Mucosa of descending colon (tissue), 3 donors: ENCODE results near the gene AVPR2. TPM values are rescaled to one million over a fixed set of nuclear protein-coding genes. Genes with fewer than 3 reads are reported as not detected.
A peak's percentile ranks its signal among the peaks of the same experiment; 100 is the strongest.

ENCODE experiments used
- ATAC-seq: fragments of 200-7000 bp; cut with Tn5 transposase; one replicate; pipeline ENCODE4 v1.9.1; 2020; ENCODE audit warnings: mild to moderate bottlenecking, moderate library complexity
- DNase-seq, 3 donors: peaks; one replicate each; pipeline ENCODE4 v3.0.0-alpha.2; 2020
- H3K36me3 ChIP-seq: fragments of 200-600 bp; one replicate; pipeline ENCODE4 v1.8.0; 2021; ENCODE audit warnings: low read depth, mild to moderate bottlenecking
- H3K4me1 ChIP-seq: fragments of 200-600 bp; one replicate; pipeline ENCODE4 v1.8.0; 2021; ENCODE audit warnings: low read depth, mild to moderate bottlenecking
- H3K4me3 ChIP-seq: fragments of 200-600 bp; one replicate; pipeline ENCODE4 v1.8.0; 2021; ENCODE audit warnings: mild to moderate bottlenecking
- H3K9me3 ChIP-seq: fragments of 200-600 bp; one replicate; pipeline ENCODE4 v1.8.0; 2021; ENCODE audit warnings: mild to moderate bottlenecking
- intact Hi-C, 2 donors: fragments of 100-400 bp; cut with DNase I in 1 of 2; cut with micrococcal nuclease in 1 of 2; formaldehyde crosslinking; loops; one replicate each; pipeline versions ENCODE4 v1.11.0 to v1.11.1; 2022; cut with DNase I, micrococcal nuclease
- total RNA-seq, 3 donors: library from RNA; stranded (reverse); fragmentation: NEBNext Ultra II Directional in 2 of 3; extraction: Animal tissue kit (Norgen Biotek cat#: 25700) in 2 of 3; gene quantifications; one replicate each; pipeline versions ENCODE4 v1.2.1 to v1.2.4, GENCODE V29; 2021 to 2023
- TF ChIP-seq, protein P1 (sequence below): fragments of 200-600 bp; IDR thresholded peaks from one replicate; pipeline ENCODE4 v1.8.0; 2022; ENCODE audit warnings: antibody characterized with exemption, mild to moderate bottlenecking
- donor health status: DM: no; HTN: no; CAD: no; lungs with moderate emphysema.
- donor health status: DM: no; HTN: no; CAD: no.
- donor health status: DM: no; HTN: yes; CAD: no.

The AVPR2 gene
- total RNA-seq, 3 donors from 2014 or later: 0.43 to 0.78 (median 0.54) TPM

DNA sequence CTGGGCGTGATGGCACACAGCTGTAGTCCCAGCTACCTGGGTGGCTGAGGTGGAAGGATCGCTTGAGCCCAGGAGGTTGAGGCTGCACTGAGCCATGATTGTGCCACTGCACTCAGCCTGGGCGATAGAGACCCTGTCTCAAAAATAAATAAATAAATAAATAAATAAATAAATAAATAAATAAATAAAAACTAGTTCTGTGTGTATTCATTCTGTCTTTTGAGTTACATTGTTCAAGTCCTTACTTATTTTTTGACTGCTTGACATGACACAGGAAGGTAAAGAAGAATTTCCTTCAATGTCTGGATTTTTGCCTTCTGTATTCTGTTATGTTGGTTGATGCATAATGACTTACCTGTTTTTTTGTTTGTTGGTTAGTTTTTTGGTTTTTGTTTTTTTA, 32.6 kb downstream of the AVPR2 start:
- Histone ChIP-seq H3K4me1 (no peaks in the 10 kb centered on the region), H3K4me3 (no peak overlapping the region), H3K36me3 (no peaks in the 10 kb centered on the region), H3K9me3 (no peaks in the 10 kb centered on the region)
- TF ChIP-seq, protein P1, sequence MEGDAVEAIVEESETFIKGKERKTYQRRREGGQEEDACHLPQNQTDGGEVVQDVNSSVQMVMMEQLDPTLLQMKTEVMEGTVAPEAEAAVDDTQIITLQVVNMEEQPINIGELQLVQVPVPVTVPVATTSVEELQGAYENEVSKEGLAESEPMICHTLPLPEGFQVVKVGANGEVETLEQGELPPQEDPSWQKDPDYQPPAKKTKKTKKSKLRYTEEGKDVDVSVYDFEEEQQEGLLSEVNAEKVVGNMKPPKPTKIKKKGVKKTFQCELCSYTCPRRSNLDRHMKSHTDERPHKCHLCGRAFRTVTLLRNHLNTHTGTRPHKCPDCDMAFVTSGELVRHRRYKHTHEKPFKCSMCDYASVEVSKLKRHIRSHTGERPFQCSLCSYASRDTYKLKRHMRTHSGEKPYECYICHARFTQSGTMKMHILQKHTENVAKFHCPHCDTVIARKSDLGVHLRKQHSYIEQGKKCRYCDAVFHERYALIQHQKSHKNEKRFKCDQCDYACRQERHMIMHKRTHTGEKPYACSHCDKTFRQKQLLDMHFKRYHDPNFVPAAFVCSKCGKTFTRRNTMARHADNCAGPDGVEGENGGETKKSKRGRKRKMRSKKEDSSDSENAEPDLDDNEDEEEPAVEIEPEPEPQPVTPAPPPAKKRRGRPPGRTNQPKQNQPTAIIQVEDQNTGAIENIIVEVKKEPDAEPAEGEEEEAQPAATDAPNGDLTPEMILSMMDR: no peak
- intact Hi-C loops: no loop called here
- DNase-seq (no peak), ATAC-seq (no peak)

DNA sequence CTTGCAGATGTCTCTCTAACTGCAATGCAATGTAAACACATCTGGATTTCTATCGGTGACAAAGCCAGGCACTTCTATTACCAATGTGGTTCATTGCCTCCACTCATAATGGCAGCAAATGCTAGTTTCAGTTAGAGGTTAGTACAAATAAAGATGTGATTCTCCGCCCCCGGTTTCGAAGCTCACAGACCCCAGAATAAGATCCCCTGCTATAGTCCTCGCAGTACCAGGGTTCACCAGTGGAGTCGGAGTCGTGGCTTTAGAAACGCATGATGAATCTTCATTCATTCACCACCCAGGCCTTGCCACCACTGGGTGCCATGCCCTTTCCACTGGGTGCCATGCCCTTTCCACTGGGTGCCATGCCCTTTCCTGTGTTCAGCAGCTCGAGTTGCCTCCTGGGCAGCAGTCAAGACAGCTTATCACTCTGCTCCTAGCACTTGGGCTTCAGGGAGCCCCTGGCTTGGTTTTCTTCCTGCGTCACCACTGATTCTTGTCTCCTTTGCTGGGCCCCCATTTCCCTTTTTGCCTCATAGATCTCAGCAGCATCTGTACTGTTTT, 33.8 kb downstream of the AVPR2 start:
- H3K4me1 ChIP-seq: no peaks in the 10 kb centered on the region
- no peak for ATAC-seq
- H3K9me3 ChIP-seq: no peaks in the 10 kb centered on the region
- TF ChIP-seq, protein P1: no peak
- no peak for DNase-seq
- intact Hi-C loops: no loop called here
- no peaks in the 10 kb centered on the region for H3K36me3 ChIP-seq
- H3K4me3 ChIP-seq: no peak overlapping the region

DNA sequence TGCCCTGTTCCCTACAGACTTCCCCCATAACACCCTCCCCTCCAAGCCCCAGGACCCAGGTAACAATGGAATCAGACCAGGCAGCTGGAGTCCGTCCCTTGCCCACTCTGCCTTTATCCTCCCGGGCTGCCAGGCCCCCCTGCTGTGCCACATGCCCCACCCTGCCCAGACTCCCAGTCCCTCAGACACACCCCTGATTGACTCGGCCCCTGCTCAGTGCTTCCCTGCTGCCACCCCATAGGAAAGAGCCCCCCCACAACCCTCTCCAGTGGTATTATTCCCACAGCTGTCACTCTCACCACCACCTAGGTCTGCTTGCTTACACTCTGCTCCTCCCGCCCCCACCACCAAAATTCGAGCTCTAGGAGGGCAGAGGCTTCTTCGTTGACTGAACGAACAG, 35.1 kb downstream of the AVPR2 start:
- Histone ChIP-seq H3K4me3 (no peak overlapping the region), H3K9me3 (no peaks in the 10 kb centered on the region), H3K4me1 (no peaks in the 10 kb centered on the region), H3K36me3 (no peaks in the 10 kb centered on the region)
- ATAC-seq: no peak
- TF ChIP-seq, protein P1: no peak
- intact Hi-C loops: no loop called here
- DNase-seq: no peak

DNA sequence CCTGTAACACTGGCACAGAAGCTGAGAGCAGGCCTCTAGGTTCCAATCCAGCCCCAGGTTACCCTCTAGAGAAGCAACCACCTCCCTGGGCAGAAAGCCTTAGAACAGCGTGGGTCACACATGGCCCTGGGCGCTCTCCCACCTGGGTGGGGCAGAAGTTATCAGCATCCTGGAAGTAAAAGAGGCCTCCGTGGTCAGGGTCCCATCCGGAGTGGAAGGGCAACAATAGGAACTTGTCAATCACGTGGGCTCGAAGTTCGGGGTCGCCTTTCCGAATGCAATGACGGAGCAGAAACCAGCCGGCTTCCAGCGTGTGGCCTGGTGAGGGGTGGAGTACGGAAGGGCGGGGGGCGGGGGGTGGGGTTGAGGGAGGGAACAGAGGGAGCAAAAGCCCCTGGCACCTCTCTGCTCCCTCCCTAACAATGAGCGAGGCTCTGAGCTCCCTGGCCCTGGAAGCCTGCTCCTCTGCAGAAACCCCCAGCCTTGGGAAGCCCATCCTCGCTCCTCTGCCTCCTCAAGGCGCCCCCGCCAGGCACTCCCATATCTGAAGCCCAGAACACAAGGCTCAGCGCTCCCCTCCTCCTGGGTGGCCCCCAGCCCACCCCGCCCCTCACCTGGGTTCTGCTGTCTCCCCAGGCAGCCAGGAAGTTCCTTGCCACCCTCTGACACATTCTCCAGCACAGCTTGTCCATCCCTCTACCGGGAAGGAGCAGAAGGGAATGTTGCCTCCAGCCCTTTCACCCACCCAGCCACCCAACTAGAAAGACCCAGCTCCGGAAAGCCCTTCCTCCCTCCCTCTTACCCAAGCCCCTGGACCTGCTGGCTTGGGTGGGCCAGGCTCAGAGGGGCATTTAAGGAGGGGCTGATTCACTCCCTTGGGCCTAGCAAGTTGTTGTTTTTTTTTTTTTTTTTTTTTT, 37.1 kb downstream of the AVPR2 start:
- ATAC-seq (no peak), DNase-seq (no peak)
- intact Hi-C loops: no loop called here
- no peaks in the 10 kb centered on the region for H3K36me3 ChIP-seq
- no peaks in the 10 kb centered on the region for H3K9me3 ChIP-seq
- TF ChIP-seq, protein P1: no peak
- H3K4me1 ChIP-seq: no peaks in the 10 kb centered on the region
- no peak overlapping the region for H3K4me3 ChIP-seq

DNA sequence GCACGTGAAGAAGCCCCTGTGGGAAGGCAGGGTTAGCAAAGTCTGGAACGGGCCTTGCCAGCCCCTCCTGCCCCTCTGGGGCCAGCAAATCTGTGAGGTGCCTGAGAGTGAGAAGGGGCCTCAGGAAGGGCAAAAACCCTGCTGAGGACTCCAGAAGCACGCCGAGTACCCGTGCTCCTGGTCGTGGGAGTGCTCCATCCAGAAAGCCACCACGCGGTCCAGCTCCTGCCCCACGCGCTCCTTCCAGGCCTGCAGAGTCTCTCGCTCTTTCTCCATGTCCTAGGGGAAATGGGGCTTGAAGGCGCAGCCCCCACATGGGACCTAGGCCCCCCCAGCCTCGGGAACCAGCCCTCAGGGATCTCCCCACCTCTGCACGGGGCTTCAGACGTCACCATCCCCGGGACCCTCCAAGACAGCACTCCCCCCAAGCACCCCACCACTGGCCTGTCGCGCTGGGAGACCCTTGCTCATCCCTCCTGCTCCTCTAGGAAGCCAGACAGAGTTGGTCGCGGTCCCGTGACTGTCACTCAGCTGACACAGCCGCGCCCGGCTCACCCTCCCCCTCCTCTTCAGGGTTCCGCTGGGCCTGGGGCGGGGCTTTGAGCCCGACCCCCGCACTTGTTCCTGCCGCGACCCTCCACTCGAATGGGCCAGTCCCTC, 39.8 kb downstream of the AVPR2 start, which contains the start of gene RENBP:
TSS of gene RENBP (minus strand) at position 504 of the 660 bp plus-strand sequence. CDS start at position 471, 33 bp downstream.
- Histone ChIP-seq H3K9me3 (no peaks in the 10 kb centered on the region), H3K4me1 (no peaks in the 10 kb centered on the region), H3K36me3 (no peaks in the 10 kb centered on the region), H3K4me3 (no peak within 1 kb of the TSS)
- intact Hi-C loops: no loop called here
- peak; percentile 56 for ATAC-seq
- peak; percentile 56 to 83 (median 64) for DNase-seq
- TF ChIP-seq, protein P1: no peak
